Measurements from ENCODE around the gene MYT1.

- TF ChIP-seq POLR2A (IDR thresholded peaks at IDR 0.05), result no peak
- TF ChIP-seq EP300 (IDR thresholded peaks at IDR 0.05), result no peak
- TF ChIP-seq, protein P1, sequence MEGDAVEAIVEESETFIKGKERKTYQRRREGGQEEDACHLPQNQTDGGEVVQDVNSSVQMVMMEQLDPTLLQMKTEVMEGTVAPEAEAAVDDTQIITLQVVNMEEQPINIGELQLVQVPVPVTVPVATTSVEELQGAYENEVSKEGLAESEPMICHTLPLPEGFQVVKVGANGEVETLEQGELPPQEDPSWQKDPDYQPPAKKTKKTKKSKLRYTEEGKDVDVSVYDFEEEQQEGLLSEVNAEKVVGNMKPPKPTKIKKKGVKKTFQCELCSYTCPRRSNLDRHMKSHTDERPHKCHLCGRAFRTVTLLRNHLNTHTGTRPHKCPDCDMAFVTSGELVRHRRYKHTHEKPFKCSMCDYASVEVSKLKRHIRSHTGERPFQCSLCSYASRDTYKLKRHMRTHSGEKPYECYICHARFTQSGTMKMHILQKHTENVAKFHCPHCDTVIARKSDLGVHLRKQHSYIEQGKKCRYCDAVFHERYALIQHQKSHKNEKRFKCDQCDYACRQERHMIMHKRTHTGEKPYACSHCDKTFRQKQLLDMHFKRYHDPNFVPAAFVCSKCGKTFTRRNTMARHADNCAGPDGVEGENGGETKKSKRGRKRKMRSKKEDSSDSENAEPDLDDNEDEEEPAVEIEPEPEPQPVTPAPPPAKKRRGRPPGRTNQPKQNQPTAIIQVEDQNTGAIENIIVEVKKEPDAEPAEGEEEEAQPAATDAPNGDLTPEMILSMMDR (IDR thresholded peaks at IDR 0.05), result no peak
Measured at GRCh38 chr20:64153410-64153809, 10.8 kb upstream of the MYT1 start.
